ENCODE measurements around the gene CMC1.

CMC1 gene

GRCh38 chr3:28300345-28300962 is 59.0 kb downstream of the CMC1 start:
- no peak for DNase-seq (ENCODE audit: low read depth in 3 of 3)

- DNase-seq (ENCODE audit: low read depth in 3 of 3): no peak
Observed at GRCh38 chr3:28301688-28302087, 60.3 kb downstream of the CMC1 start.

DNA sequence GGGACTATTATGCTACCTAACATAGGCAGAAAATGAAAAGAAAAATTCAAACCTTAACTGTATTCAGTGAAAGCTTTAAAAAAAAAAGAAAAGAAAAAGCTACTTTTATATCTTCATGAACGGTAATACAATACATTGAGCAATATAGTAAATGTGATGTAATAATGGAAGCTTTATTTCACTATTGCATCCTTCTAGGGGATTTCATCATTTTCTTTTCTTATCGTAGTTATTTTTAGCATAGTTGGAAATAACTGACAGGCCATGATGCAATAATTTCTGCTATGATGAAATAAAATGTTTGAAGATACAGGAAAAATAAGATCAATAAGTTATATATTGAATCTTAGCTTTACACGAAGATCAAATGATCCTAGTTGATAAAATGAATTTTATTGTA is 66.8 kb downstream of the CMC1 start:
- no peak for DNase-seq (ENCODE audit: low read depth in 3 of 3)

DNA sequence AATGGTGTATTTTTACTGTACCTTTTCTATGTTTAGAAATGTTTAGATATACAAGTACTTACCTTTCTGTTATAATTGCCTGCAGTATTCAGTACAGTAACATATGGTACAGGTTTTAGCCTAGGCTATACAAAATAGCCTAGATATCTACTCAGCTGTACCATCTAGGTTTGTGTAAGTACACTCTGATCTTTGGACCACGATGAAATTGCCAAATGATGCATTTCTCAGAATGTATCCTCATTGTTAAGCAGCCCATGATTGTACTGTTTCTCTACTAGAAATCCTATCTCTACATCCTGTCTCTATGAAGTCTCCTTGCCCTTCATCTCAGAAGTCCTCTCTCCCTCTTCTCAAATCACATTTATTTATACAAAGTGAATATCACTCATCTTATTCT is 74.3 kb downstream of the CMC1 start:
- no peak for DNase-seq (ENCODE audit: low read depth in 3 of 3)

DNA sequence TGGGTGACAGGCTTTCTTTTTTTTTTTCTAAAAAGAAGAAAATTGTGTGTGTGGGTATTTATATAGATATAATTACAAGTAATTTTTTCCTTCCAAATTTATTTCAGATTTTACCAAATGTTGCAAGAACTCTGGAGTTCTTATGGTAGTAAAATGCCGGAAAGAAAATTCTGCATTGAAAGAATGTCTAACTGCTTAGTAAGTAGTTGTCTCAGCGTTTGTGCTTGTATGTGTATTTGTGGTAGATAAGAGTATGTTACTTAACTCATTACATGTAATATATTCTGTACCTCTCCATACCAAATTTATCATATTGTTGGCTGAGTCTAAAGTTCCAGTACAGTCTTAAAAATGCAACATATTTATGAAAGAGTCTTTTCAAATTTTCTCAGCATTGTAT is 74.8 kb downstream of the CMC1 start:
- DNase-seq (ENCODE audit: low read depth in 3 of 3): no peak

DNA sequence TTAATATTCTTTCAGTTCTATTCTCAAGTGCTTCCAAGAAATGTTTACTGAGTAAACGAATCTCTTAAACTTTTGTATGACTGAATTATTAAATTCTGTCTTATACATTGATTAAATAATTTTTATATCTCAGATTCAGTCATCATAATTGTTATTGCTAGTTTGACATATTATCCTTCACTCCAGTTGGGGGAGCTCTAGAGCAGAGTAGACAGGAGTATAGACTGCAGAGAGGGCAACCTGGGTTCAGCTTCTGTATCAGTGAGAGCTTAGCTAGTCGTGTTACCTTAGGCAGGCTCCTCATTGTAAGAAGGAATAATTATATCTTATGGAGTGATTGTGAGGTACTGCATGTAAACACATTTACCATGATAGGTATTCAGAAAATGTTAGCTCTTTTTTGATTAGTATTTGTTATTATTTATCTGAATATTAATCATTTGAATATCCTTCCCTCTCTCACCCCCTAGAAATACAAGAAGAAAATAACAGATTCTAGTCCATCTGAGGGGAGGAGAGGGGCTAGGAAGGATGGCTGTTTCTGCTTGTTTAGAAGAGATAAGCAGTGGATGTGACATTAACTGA is 76.1 kb downstream of the CMC1 start:
- peak in 2 of 3 donors; percentile 0 to 29 for DNase-seq (ENCODE audit: low read depth in 3 of 3)

GRCh38 chr3:28320981-28321380 is 79.6 kb downstream of the CMC1 start:
- no peak for DNase-seq (ENCODE audit: low read depth in 3 of 3)

GRCh38 chr3:28322464-28322863 is 81.0 kb downstream of the CMC1 start:
- no peak for DNase-seq (ENCODE audit: low read depth in 3 of 3)

- peak in 2 of 3 donors; percentile 12 to 13 for DNase-seq (ENCODE audit: low read depth in 3 of 3)
Observed at GRCh38 chr3:28326458-28326926, 85.1 kb downstream of the CMC1 start.

DNA sequence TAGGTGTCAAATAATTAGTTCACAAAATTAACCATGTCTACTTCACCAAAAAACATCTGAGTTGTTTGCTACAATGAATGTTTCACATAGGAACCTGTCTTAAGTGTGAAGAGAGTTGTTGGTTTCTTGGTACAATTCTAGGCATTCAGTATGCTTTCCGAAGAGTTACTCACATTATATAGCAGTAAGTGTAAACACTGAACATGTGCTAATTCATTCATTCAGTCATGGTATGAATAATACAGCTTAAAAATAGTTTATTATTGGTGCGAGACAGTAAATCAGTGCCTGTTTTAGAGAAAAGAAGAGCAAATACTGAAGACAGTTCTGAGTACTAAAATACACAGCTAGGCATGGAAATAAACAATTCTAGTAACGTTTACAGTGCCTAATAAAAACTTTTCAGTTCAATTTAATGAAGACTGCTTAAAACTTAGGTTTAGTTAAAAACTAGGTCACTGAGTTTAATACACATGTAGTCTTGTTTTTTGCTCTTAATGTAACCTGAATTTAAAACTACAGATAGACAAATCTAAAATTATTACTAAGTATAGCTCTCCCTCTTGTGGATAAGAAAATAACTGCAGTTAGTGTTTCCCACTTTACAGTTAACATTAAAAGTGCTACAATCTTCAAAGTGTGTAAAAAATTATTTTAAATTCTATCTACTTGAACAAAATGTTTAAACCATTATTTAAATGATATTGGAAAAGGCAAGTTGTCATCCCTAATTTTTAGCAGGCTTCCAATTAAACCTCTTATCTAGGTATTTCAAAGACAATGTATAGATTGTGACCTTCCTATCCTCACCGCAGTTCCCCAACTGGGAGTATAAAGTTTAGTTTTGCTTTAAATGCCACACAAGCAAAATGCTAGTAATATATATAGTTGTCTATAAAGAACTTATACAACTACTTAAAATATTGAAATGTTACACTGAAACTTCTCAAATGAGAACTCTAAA is 87.1 kb downstream of the CMC1 start:
- DNase-seq (ENCODE audit: low read depth in 3 of 3): no peak

- DNase-seq (ENCODE audit: low read depth in 3 of 3): no peak
Observed at GRCh38 chr3:28334552-28334951, 93.1 kb downstream of the CMC1 start.

DNA sequence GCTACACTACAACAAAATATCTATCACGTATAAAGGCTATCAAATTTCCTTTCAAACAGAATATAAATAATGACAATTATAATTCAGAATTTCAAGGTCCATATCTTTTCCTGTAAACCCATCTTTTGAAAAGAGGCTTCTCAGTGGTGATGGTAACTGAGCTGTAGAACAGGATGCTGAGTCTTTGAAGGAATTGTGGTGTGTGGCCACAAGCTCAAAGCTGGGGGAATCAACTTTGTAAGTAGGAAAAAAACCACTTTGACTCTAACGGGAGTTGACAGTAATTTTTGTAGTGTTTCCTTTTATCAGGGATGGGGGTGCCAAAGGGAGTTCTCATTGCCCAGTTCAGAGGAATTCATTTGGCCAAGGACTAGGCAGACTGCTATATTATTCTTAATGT is 93.8 kb downstream of the CMC1 start:
- DNase-seq (ENCODE audit: low read depth in 3 of 3): no peak

DNA sequence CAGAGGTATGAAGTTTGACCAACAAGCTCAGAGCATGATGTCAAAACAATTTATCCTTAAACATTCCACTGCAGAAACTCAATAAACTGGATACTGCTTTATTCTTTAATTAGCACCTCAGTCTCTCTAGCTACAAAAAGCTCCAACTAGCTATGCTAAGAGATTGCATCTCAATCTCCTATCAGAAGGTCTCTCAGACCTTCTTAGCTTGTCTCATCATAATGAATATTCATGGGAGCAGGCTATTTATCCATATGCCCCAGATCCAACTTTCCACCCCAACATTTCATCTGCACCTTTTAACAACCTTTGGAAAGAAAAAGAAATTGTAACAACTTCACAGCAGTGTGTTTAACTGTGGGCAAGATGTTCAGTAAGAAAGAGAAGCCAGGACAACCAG is 95.8 kb downstream of the CMC1 start:
- no peak for DNase-seq (ENCODE audit: low read depth in 3 of 3)

DNA sequence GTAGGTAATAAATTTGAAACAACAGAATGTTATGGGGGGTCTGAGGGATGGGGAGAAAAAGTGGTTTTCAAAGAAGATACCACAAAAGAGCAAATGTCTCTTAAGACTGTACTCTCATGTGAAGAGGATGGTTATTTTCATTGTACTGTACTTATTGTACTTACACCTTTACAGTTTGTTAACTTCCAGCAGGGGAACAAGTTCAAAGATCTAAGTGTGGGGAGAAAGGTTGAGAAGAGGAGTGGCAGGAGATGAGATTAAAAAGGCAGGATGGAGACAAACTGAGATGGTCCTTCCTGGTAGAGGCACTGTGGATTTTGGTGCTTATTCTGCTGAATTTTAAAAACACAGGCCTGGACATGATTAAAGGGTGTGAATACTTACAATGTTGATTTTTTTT is 101.7 kb downstream of the CMC1 start:
- no peak for DNase-seq (ENCODE audit: low read depth in 3 of 3)

GRCh38 chr3:28345690-28346089 is 104.3 kb downstream of the CMC1 start:
- no peak for DNase-seq (ENCODE audit: low read depth in 3 of 3)

DNA sequence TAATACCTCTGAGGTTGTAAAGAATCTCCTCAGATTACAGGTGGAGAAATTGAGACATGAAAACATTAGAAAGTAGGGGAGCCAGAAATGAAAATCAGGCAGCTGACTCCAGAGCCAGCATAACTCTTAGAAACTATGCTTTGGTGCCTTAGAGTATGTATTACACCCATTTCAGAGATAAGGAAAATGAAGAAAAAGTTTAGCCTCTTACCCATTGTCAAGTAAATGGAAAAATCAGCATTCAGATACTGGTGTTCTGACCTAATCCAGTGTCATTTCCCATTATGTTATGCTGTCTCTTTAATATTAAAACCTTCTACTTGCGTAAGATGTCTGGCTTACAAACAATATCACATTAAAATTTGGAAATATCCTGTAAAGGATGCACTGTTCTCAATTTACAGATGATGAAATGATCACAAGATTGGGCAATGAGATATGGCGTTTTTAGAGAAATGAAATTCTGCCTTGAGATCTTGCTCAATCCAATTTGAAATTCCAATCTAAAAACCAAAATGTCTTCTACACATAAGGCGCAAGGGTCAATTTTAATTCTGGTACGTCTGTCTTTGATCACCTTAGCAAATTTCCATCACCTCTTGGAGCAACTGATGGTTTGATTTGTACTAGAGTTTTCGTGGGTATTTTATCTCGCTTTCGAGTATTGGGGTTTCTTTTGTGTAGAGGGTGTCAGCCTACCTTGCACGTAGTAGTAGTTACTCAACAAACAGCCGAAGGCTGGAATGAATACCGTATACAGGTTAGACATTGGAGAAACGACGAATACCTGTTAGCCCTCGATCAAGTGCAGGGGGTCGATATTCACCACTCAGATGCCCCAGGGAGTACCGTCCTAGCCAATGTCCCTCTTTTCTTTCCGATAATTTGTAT is 106.2 kb downstream of the CMC1 start:
- DNase-seq (ENCODE audit: low read depth in 3 of 3): no peak

- peak in 1 of 3 donors; percentile 4 for DNase-seq (ENCODE audit: low read depth in 3 of 3)
Observed at GRCh38 chr3:28348265-28348628, 106.8 kb downstream of the CMC1 start.

DNA sequence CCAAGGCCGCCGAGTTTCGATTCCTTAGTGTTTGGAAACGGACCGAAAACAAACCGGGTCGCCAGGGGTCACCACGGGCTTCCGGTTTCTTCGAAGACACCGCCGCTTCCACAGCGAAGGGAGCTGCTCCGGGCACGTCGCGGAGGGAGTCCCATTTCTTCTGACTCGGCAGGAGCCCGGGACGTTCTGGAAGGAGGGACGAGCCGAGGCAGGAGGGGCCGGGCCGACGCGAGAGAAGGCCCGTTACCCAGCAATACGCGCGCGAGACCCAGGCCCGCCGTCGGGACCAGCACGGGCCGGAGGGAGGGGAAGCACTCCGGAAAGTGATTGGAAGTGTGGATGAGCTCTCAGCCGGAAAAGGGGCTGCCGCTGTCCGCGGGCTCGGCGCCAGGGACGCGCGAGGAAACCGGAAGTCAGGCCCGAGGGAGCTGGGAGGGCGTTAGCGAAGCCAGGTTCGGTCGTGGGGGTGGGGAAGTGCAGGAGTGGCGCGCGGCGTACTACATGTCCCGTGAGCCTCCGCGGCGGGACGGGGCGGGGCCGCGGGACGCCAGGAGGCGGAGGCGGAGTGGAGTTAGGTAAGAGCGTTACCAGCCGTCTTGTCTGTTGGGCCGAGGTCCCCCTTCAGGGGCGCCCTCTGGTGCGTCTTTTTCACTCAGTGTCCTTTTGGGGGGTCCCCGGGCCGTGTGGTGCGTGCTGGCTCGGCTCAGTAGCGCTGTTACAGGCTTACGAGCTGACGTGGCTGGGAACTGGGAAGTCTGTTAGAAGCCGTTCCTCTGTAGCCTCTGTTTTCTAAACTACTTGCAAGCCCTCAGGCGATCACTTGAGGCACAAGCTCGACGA is 107.4 kb downstream of the CMC1 start, which contains the start of the genes AZI2 and ZCWPW2:
AZI2 (minus strand) TSS at position 196 of the 840 bp plus-strand sequence. CDS start 8,207 bp downstream, outside the sequence.
ZCWPW2 (plus strand) TSS at position 93 of the 840 bp plus-strand sequence. CDS start 64,348 bp downstream, outside the sequence.
- DNase-seq (ENCODE audit: low read depth in 3 of 3): peak; percentile 85 to 94 (median 87)

DNA sequence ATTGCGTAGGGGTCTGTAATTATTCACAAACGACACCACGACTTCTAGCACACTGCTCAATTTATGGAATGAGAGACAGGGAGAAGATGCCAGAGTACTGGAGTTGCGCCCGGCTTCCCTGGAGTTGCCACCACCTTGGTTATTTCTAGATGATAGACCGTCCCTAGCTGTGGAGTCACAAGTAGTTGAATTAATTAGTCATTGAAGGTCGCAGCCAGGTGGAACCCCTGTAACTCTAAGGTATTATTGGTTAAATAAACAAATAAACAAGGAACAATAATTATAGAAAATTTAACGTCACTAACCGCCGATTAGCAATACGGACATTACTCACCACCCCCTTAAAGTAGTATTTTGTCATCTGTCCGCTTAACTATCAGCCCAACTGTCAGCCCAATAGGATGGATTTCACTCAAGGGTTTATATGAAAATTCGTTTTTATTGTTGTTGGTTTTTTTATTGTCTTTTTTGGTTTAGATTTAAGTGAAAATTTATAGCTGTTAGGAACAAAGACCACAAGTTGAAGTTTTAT is 108.1 kb downstream of the CMC1 start:
- no peak for DNase-seq (ENCODE audit: low read depth in 3 of 3)

Measured in stimulated activated CD4-positive, alpha-beta T cell treated with anti-CD3 and anti-CD28 coated beads, TNF-alpha, amount 100 ng/mL, for 48 hours (primary cell).